HG03565 (cell line): ENCODE results near the gene MAGEA9B.
"Not testable (repeated sequence)": the region's sequence is repeated elsewhere in the genome, so short reads cannot be mapped to it uniquely, and the experiment has no call there.

ENCODE experiments used
- ATAC-seq: cut with Tn5 transposase; IDR thresholded peaks from one replicate; pipeline ENCODE4 v1.9.1; 2021; ENCODE audit warnings: mild to moderate bottlenecking, moderate library complexity; ENCODE audit not compliant: unreplicated experiment

Gene MAGEA9B

DNA sequence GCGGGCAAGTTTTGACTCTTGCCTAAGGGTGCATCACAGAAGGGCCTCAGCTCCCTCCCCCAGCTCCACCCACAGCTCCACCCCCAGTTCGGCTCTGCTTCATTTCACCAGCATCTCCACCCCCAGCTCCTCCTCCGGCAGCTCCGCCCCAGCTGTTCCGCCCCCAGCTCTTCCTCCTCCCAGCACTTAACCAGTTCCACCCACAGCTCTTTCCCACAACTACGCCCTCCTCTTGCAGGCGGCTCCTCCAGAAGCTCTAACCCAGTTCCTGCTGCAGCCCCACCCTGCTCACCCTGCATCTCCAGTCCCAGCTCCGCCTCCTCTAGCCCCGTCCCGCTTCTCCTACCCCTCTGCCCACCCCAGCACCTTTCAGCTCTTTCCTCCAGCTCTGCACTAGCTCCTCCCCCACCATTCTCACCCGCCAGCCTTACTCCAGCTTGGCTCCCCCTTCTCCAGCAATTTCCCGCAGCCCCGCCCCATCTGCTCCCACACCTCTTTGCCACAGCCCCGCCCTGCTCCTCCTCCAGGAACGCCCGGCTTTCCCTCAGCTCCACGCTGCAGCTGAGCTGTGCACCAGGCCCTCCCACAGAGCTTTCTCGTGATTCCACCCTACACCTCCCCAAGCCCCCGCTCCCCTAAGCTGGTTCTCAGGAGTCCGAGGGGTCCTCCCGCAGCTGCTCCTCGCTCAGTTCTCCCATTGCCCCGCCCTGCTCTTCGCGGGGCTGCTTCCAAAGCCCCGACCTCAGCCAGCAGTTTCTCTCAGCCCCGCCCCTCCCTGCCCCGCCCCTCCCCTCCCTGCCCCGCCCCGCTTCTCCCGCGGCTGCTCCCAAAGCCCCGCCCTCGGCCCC is 47.8 kb downstream of the MAGEA9B start:
- ATAC-seq: peak; percentile 38

DNA sequence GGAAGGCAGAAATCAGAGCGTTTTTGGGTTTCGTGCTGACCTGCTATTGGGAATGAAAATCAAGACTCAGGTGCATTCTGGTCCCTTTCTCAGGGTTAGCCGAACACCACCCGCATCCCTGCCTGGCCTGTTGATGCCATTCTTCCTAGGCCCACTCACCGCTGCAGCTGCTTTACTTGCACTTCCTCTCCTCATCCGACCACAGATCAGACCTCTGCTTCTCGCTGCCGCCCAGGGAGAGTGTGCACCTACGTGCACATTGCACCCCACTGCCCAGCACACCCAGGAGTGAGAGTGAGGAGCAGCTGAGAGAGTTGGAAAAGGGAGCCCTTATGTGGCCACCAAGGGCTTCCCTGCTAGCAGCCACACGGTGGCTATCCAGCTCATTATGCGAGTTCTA is 49.8 kb downstream of the MAGEA9B start:
- ATAC-seq: not testable (repeated sequence)

DNA sequence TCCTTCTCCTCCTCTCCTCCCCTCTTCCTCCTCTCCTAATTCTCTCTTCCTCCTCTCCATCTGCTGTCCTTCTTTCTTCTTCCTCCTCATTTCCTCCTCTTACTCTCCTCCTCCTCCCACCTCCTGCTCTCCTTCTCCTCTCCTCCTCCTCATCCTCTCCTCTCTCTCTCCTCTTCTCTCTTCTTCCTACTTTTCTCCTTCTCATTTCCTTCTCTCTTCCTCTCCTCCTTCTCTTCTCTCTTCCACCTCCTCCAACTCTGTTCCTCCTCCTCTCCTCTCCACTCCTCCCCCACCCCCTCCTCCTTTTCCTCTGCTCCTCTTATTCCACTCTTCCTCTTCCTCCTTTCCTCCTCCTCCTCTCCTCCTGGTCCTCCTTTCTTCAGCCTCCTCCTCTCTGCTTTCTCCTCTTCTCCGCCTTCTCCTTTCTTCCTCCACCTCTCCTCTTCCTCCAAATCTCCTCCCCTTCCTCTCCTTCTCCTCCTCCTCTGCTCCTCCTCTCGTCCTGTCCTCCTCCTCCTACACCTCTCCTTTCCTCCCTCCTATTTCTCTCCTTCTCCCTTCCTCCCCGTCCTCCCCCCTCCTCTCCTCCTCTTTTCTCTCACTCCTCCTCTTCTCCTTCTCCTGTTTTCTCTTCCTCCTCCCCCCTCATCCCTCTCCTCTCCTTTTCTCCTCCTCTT is 52.2 kb downstream of the MAGEA9B start:
- not testable (repeated sequence) for ATAC-seq

DNA sequence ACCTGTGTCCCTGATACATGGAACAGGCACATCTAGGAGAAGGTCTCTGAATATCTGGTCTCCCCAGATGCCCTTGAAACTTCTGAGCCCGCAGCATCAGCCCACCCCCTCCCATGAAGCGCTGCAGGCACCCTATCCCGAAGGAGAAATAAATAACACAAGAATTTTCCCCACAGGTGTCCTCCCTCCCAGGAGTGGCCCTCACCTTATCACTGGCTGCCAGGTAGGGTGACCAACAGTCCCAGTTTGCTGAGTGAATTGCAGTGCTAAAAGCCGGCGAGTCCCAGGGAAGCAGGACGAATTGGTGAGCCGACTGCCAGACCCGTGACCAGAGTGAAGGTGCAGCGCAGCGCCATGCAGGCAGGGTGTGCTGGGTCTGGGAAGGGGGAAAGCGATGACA is 53.3 kb downstream of the MAGEA9B start:
- ATAC-seq: not testable (repeated sequence)

DNA sequence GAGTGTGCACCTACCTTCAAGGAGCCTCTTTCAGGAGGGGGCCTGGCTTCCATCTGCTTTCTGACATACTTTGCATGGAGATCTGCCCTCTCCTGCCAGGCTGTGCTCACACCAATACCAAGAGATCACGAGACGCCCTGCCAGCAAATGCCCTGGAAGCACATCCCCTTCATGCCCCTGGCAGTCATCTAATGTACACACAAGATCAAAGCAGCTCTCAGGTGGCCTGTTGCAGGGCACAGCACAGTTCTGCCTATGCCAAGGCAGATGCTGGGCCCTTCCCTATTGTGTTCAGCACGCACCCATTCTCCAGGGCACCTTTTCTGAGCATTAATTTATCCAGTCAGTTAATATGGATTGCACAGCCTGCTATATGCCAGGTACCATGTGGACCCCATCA is 54.4 kb downstream of the MAGEA9B start:
- ATAC-seq: not testable (repeated sequence)
